Pons (tissue), 1 donor: ENCODE data around the gene CCDC97.

Experiments
- DNase-seq: peaks from one replicate; pipeline ENCODE4 v3.0.0-alpha.2; 2016; ENCODE audit warnings: low spot score

CCDC97 gene

GRCh38 chr19:41320185-41320518, 10.2 kb downstream of the CCDC97 start:
- no peak for DNase-seq

GRCh38 chr19:41320568-41320967, 10.6 kb downstream of the CCDC97 start:
- DNase-seq = no peak

- no peak for DNase-seq
These were observed 11.2 kb downstream of the CCDC97 start for GRCh38 chr19:41321204-41321599.

- peak; percentile 9 for DNase-seq
These were observed 11.8 kb downstream of the CCDC97 start for GRCh38 chr19:41321600-41322270.

DNA sequence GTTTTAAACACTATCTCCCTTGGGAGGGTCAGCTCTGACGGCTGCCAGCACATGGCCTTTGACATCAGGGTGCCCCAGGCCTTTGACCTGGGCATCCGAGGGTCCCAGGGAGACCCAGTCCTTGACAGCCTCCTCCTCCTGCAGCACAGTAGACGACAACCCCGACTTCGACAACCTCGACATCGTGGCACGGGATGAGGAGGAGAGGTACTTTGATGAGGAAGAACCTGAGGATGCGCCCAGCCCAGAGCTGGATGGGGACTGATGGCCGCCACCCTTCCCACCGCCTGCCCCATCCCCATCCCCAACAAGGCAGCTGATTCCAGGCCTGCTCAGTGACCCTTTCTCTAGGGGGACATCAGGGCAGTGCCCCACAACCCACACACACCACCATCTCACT, 12.5 kb downstream of the CCDC97 start:
- no peak for DNase-seq

DNA sequence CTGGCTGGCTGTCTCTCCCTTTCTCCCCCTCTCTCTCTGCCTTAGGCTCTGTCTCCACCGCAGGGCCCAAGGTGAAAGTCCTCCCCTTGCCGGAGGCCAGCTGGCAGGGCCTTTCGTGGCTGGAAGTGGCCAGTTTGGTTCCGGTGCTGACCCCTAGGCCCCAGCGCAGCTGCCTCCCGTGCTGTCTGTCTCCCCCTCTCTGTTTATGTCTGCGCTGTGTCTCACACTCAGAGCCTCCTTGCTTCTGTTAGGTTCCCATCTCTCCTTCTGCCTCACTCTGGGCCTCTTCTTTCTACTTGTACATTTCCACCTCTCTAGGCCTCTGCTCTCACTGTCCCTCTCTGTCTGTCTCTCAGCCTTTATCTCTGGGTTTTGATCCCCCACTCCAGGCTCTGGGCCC, 13.1 kb downstream of the CCDC97 start:
- no peak for DNase-seq

- peak; percentile 25 for DNase-seq
These were observed 13.6 kb downstream of the CCDC97 start for GRCh38 chr19:41323430-41324125.

DNA sequence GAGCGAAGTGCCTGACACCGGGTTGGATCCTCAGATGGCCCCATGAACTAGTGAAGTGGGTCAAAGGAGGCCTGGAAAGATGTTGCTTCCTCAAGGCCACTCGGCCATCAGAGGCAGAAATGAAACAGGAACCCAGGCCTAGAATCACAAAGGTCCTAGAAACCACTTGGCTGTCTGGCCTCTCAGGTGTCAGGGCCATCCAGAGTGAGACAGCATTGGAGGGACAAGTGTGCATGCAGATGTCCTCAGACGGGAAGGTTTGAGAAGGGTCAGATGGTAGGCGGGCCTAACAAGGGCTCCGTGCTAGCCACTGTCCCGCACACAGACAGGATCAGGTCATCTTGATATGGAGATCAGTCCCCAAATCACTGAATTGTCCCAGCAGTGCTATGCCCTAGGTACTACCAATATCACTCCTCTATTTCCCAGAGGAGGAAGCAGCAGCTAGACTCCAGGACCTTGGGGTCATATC, 14.3 kb downstream of the CCDC97 start:
- peak; percentile 53 for DNase-seq

DNA sequence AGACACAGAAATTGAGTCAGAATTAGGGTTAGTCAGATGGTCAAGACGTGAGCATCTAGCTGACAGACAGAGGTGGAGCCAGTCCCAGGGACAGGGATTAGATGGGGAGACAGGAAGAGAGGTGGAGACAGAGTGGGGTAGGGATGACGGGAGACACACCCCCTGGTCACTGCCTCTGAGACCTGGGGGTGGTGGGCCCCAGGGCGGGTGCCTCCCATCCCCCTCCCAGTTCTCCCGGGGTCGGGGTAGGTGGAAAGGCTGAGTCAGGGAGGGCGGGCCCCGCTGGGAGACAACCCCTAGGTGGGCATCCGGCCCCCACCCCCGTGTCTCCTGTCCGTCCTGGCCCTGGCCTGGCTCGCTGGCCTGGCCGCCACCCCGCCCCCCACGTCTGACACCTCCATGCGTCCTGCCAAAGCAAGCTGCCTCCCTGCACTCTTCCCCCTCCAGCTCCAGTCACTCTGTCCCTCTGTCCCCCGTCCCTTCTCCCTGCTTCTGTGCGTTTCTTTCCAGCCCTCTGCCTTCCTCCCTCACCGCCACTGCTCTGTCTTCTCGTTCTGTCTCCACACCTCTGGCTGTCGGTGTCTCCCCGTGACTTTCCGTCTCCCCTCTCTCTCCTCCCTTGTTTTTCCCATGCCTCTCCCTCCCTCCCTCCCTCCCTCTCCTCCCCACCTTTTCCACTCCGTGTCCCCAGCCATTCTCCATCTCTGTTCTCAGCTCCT, 15.1 kb downstream of the CCDC97 start:
- DNase-seq = peak; percentile 17

DNA sequence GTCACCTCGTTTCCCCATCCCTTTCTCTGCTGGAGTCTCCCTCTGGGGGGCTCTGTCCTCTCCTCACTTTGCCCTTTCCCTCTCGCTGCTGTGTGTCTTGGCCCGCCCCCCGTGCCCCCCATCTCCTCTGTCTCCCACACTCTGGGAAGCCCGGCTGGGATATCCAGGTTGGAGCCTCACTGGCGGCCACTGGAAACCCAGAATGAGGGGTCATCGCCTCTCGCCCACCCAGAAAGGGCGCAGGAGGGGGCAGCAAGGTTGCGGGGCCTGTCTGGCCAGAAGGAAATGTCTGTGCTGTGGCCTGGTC, 15.6 kb downstream of the CCDC97 start:
- DNase-seq = no peak

DNA sequence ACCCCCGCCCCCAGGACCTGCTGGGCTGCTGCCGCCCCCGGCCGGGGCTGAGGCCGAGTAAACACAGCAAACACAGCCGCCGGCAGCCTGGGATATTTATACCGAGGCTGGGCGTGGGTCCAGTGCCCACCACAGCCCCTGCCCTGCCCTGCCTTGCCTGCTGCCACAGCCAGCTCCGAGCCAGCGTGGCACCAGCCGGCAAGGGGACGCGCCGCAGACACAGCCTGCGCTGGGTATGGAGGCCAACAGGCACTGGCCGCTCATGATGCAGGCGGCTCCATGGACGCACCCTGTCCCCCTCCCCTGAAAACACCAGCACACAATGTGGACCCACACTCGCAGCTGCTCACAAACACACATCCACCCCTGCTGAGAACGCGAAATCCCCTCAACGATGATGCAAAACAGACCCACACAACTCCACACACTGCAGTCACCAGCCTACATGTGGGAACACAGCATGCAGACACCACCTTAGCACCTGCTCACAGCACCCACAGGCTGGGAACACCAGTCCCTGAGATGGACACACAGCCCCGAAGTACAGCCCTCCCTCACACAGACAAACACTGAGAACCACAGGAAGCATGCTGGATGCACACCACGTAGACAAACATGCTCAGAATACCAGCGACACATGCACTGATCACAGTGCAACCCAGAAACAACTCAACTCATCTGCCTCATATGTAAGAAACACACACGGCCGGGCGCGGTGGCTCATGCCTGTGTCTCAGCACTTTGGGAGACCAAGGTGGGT, 16.2 kb downstream of the CCDC97 start:
- DNase-seq = peak; percentile 15

DNA sequence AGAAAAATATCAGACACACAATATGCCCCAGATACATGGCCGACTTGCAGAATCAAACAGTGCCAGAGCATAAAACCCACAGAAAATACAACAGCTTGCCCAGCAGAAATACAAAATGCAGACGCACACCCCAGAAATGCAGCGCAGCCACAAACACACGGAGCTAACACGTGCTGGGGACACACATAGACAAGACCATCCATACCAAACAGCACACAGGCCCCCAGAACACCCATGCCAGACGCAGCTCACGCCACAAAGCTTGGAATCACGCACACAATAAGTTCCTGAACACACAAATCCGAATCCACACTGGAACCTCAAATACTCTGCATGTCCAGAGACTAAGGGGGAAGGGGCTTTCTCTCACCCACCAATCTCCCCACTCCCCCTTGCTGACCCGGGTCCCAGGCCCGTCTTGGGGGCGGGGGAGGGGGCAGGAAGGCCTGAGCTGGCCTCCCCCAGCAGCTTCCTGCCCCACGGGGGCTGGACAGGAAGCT, 17.2 kb downstream of the CCDC97 start:
- DNase-seq = no peak

GRCh38 chr19:41327576-41328156, 17.7 kb downstream of the CCDC97 start:
- peak; percentile 67 for DNase-seq

DNA sequence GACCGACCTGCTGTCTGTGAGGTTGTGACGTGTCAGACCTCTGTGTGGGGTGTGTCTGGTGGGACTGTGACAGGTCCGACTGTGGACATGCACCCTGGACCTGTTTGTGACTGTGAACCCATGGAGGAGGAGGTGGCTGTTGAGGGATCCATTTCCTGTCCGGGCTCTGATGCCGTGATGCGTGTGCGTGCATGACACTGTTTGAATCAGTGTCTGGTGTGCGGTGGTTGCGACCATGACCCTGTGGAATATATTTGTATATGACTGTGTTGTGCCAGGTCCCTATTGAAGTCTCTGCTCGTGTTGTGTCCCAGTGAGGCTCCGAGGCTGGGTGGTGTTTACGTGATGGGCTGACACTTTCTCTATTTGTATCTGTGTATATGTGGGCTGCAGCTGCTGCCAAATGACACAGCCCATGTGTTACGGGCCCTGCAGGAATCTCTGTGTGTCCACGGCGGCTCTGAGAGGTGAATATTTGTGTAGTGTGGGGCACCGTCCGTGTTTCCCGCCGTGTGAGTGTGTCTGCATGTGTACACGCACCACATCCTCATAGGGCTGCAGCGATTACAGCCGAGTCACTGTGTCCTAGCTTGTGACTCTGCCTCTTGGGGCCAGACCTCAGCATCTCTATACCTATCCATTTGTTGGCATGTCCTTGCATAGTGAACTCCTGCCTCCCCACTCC, 18.3 kb downstream of the CCDC97 start:
- no peak for DNase-seq

DNA sequence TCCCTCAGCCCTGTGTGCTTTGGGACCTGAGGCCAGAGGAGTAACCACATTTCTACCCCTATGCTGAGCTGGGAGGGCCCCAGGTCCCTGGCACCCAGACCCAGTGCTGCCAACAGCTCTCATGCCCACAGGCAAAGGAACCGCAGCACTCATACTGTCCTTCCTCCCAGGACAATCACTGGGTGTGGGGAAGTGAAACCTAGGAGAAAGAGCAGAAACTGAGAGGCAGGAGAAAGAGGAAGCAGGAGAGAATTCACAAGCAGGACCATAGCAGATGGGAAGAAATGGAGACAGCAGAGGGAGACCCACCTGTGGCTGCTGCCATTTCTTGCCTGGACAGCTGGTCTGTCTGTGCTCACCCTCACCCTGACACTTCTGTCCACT, 18.9 kb downstream of the CCDC97 start:
- peak; percentile 84 for DNase-seq

DNA sequence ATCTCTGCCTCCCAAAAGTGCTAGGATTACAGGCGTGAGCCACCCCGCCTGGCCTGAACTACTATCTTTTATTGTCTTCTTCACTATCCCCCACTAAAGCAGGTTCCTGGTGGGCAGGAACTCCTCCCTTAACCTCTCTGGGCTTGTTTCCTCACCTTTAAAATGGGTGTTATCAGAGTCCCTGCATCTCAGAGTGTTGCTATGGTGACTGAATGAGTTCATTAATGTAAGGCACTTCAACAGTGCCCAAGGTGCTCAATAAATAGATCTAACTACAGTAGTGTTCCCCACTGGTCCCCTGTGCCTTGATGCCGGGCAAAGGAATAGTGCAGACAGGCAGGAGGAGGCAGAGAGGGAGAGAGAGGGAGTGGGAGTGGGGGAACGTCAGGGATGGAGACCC, 20.5 kb downstream of the CCDC97 start:
- DNase-seq = no peak

DNA sequence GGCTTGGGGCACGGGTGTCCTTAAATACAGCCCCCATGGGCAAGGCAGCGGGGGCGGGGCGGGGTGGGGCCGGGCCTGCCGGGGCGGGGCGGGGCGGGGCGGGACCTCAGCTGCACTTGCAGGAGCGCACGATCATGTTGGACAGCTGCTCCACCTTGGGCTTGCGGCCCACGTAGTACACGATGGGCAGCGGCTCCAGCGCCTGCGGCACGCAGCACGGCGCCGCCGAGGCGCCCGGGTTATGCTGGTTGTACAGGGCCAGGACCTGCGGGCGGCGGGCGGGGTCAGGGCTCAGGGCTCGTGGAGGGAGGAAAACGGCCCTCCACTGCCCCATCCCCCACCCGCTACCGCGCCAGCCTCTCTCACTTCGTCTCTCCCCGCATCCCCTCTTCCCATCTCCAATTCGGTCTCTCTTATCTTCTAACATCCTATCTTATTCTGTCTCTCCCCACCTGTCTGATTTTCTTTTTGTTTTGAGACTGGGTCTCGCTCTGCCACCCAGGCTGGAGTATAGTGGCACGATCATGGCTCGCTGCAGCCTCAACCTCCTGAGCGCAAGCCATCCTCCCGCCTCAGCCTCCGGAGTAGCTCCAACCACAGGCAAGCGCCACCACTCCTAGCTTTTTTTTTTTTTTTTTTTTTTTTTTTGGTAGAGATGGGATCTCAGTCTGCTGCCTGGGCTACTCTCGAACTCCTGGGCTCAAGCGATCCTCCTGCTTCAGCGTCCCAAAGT, 21.1 kb downstream of the CCDC97 start:
- no peak for DNase-seq

GRCh38 chr19:41332000-41332399, 22.0 kb downstream of the CCDC97 start:
- no peak for DNase-seq

- DNase-seq = no peak
These were observed 22.5 kb downstream of the CCDC97 start for GRCh38 chr19:41332468-41332867.

DNA sequence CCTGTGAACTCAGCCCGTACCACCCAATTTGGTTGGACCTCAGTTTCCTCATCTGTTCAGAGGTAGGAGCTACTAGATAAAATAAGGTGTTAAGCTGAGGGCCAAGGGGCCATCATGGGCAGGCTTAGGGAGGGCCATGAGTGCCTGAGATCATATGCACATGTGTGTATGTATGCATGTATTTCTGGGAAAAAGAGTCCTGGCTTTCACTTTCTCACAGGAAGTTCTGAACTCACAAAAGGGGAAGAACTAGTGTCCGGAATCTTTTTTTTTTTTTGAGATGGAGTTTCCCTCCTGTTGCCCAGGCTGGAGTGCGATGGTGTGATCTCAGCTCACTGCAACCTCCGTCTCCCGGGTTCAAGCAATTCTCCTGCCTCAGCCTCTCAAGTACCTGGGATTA, 24.8 kb downstream of the CCDC97 start:
- DNase-seq = no peak

DNA sequence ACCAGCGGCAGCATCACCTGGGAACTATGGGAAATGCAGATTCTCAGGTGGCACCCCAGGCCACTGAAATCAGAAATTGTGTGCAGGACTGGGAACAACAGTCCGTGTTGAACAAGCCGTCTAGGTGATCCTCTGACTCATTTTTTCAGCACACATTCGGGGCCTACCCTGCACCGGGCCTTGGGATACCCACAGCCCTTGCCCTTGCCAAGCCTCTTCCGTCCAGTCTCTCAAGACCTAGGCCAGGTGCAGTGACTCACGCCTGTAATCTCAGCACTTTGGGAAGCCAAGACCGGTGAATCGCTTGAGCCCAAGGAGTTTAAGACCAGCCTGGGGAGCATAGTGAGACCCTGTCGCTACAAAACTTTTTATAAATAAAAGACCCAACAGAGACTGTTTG, 25.5 kb downstream of the CCDC97 start:
- no peak for DNase-seq
